Stimulated activated CD4-positive, alpha-beta T cell treated with anti-CD3 and anti-CD28 coated beads, Interleukin-4, amount 100 ng/mL, for 24 hours (primary cell): Measurements from ENCODE around the gene LIF.
A peak's percentile ranks its signal among the peaks of the same experiment; 100 is the strongest.

Experiments used
- DNase-seq: peaks from one replicate; pipeline ENCODE4 v3.0.0-alpha.2; 2020

LIF gene

DNA sequence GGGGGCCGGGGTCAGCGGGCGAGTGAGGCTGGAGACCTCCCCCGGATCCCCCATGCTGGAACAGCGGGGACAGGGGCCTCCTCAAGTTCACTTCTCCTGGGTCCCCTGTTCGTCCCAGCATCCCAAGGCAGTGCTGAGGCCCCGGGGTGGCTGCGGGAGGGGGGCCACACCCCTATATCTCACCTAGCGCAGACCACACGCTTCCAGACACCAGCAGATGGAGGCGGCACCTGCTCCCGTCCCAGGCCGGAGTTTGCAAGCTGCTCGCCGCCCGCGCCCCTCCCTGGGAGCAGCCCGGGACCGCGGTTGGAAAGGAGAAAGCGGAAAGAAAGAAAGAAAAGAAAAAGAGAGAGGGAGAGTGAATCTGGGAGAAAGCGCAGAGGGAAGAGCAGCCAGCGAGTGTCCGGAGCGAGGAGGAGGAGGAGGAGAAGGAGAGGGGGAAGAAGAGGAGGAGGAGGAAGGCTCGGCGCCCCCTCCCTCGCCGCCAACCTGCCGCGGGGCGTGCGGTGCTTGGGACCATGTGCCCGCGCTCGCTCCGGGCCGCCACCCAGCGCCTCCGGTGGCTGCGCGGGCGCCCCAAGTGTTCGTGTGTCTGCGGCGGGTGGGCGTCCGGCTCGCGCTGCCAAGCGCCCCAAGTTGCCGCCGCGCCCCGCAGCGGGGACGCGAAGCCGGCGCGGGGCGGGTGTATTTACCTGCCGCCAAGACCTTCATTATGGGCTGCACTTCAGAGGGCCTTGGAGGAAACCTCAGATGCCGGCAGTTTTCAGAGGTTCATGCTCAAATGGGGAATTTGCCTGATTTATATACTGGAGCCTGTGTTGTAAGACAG, at the start of gene LIF:
TSS of gene LIF (minus strand) at position 775 of the 829 bp plus-strand sequence. CDS start at position 711, 64 bp downstream.
- peak; percentile 64 for DNase-seq

DNA sequence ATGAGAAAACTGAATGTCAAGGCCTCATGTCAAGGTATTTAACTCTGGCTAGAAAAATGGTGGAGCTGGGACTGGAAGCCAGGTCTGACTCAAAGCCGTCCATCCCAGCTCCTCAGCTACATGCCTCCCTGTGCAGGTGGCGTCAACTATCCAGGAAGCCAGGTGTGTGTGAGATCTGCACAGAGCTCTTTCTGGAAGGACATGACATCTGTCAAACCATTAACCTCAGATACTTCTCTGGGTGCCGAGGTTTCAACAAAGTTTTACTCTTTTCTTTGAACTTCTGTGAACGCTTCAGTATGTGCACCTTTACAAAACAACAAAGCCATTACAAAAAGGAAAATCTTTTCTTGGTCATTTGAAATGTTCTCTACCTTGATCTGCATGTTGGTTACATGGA, 49.8 kb upstream of the LIF start:
- DNase-seq = no peak

DNA sequence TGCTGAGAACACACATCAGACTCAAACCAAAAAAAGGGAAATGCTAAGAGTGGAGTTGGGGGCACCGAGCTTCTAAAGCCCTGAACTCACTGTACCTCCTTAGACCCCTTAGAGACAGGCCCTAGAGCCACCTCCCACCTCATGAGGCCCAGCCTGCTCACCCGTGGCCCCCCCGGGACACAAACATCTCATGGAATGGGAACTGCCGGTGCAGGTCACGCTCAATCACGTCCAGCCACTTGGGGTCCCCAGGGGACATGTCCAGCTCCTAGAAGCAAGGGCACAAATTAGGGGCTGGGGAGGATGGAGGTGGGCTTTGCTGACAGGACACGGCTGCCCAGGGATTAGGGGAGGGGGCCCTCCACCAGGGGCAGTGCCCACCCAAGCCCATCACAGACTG, 49.0 kb upstream of the LIF start:
- DNase-seq = no peak

DNA sequence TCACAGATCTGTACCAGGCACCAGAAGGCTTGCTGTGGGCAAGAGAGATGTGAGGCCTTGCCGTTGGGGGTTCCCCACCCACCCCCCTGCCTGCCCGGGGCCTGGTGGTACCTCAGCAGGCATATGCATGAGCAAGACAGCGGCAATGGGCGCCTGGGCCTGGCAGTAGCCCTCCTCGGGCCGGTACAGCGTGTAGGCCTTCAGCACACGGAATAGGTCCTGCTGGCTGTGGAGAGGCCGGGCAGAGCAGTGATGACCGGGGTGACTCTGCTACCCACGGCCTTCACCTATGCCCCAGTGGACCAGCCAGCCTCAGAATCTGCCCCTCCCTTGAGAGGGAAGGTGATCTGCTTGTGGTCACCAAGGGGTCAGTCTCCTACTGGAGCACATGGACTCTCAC, 48.3 kb upstream of the LIF start:
- no peak for DNase-seq

DNA sequence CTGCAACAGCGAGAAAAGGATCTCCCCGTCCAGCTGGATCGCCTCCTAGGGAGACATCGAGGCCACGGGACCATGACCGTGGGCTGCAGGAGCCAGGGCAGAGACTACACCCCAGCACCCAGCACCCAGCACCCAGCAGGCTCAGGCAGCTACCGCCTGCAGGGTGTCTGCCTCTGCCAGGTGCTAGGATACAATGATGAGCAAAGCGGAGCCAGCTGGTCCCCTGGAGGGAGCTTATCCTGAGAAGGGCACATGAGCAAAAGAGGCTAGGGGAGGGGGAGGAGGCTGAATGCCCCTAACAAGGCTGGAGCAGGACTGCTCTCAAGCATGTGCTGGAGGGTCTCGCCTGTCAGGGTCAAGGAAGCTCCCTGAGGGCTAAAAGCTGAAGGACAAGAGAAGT, 47.5 kb upstream of the LIF start:
- no peak for DNase-seq

DNA sequence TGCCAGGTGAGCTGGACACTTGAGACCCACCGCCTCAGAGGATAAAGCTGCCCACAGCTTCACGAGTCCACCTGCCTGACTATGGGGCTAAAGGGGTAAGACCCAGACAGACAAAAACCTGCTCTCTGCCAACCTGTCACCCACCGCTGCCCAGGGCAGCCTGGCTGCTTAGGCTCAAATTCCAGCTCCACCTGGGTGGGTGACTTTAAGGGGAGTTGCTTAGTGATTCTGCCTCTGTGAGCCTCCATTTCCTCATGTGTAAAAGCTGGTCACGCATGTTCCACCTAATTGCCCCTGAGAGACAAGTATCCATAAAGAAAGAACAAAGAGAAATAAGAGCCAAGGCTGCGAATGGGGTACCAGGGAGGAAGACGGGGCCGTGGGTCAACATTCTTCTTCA, 46.5 kb upstream of the LIF start:
- no peak for DNase-seq

DNA sequence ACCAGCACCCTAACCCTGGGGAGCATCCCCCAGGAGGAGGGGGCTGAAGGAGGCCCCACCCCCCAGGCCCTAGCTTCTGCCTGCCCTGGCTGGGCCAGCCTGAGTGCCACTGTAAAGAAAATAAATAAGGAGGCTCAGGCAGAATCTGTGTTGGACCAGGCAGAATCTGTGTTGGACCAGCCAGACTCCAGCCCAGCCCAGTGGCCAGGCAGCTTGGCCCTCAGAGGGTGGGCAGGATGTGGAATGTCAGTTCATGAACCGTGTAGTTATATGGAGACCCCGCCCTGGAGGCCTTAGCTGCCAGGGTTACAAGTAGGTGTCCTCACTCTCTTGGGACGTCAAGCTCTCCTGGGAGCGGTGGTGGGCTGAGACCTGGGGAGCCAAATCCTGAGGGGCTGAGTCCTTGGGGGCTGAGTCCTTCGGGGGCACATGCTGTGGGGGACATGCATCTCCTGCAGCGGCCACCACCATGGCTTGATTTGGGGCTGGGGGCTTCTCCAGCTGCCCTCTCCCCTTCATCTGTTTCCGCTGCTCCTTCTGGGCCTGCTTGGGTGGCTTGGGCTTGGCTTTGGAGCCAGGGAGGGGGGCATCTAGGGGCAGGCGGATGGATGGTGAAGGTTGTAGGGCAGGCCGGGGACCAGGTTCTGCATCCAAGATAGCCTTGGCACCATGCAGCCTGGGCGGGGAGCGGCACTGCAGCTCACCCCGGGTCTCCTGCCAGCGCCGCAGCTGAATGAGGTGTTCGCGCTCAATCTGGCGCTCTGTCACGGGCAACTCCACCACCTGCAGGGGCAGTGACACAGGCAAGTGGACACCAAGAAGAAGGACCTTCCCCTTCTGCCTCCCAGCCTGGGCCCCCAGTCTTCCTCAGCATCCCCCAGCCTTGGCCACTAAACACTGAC, 45.8 kb upstream of the LIF start:
- DNase-seq = no peak

DNA sequence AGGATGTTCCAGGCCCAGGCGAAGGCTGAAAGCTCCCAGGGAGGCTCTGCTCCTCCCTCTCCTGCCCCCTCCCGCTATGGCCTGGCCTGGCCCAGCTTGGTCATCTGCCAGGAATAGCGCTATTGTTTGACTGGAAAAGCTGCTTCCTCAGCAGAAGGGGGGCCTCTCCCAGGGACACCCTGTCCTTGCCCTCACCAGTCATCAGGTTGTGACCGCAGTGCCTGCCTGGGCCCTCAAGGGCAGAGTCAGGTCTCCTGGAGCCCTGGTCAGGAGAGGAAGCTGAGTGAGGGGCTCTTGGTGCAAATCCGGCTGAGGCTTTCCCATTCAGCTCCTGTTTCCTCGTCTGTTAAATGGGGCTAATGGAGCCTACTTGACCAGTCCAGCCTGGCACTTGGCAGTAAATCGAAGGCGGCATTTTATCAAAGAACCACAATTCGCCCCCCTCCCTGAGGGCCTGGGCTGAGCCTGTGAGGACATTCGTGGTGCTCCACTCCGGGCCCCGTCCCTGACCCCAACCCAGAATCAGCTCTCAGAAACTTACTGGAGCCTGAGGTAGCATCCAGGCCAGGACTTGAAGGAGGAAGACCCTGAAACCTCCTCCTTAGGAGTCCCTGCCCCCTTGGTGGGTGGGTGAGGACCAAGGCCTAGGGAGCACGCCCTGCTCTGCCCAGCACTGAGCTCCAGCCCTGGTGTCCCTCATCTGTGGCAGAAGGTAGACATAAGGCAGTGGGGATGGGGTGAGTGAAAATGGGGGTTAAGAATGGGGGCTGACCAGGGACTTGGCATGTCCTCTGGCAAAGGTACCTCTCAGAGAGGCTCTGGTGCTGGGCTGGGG, 44.7 kb upstream of the LIF start:
- no peak for DNase-seq

DNA sequence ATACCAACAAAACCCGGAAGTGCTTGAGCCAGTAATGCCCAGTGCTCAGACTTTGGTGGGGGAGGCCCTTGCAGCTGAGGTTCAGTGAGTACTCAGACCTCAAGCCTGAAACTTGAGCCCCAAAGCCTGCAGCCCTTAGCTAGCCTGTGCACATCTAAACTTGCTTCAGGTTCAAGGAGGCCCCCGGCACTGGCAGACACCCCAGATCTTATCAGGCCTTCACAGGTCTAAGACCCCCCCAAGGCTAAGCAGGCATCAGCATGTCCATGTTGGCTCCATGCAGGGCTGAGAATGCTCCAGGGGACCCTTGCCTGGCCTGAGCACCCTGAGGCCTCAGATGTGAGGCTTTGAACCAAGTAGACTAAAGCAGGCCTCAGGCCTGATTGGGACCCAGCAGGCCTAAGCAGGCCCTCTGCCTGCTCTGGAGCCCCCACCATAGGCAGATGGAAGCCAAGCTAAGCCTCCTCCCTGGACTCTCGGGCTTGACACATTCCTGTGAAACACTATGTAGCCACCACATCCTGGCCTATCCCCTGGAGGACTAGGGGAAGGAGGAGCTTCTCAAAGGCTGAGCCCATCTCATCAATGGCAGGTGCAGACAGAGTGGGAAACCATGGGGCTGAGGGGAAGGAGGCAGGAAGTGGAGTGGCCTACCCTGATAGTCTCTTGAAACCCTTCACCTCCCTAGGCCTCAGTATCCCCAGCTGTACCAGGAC, 43.9 kb upstream of the LIF start:
- no peak for DNase-seq

DNA sequence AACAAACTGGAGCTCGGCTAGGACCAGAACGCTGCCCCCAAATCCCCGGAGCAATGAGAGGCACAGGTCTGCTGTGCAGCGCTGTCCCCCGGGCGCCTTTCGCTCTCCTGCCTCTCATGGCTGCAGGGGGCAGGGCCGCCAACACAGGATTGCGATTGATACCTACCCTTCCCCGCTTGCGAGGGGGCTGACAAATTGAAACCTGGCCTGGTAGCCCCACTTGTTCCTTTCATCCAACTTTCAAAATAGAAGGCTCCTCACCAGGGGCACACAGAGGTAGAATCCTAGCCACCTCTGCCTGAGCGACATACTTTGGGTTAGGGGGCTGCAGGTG, 43.4 kb upstream of the LIF start:
- no peak for DNase-seq

DNA sequence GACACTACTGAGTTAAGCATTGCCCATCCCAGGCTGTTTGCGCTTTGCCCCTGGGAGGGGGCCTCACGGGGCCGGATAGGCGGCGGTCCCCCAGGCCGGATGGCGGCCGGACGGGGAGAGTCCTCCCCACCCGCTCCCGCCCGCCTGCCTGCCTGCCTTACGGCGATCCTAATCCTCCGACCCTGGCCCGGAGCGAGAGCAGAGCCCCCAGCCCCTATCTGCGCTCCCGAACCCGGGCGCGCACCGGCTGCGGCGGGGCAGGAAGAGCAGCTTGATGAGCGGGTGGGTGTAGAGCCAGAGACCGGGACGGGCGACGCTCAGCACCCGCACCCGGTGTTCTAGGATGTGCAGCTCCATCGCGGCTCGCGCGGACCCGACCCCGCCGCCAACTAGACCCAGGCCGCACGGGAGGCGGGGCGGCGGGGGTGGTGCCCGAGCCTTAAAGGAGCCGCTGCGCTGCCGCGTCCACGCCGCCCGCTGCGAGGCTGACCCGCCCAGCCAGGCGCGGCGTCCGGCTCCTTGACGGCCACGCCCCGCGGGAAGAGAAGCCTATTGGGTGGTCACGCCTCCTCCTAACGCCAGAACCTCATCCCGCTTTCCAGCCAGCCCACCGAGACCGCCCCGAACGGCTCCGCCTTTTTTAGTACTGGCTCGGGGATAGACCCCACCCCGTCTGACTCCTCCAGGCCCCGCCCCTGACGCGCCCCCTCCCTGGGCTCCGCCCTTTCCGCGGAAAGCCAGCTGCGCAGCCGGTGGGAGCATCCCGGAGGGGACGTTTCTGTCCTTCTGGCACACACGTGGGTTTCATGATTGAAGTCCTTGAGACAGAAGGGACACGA, 42.8 kb upstream of the LIF start, which contains the start of gene CASTOR1:
TSS of gene CASTOR1 (minus strand) at position 365 of the 839 bp plus-strand sequence. CDS start at position 357, 8 bp downstream.
- DNase-seq = peak; percentile 91

DNA sequence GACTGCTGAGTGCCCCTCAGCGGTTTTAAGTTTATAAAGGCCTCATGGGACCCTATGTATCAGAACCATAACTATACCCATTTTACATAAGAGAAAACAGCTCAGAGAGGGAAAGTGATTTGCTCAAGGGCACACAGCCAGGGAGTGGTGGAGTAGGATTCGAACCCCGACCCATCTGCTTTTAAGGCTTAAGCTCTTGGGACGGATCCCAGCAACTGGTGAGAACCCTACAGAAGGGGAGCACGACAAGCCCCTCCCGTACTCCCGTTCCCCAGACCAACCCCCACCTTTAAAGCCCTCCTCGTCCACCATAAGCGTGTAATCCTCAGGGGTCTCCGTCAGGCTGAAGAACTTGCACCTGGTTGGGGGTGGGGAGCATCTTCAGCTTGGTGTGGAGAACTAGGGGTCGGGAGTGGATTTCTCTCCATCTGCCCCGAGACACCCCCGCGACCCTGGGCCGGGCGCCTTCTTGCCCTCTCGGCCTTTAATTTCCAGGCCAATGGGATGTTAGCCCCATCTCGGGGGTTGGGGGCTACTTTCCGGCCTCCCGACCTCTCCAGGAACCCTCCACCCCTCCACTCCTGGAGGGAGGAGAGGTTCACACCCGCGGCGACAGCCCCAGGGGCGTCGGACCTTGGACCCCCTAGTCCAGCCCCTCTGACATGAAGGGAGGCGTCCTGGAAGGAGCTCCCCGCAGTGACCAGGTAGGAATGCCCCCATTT, 42.0 kb upstream of the LIF start:
- no peak for DNase-seq

DNA sequence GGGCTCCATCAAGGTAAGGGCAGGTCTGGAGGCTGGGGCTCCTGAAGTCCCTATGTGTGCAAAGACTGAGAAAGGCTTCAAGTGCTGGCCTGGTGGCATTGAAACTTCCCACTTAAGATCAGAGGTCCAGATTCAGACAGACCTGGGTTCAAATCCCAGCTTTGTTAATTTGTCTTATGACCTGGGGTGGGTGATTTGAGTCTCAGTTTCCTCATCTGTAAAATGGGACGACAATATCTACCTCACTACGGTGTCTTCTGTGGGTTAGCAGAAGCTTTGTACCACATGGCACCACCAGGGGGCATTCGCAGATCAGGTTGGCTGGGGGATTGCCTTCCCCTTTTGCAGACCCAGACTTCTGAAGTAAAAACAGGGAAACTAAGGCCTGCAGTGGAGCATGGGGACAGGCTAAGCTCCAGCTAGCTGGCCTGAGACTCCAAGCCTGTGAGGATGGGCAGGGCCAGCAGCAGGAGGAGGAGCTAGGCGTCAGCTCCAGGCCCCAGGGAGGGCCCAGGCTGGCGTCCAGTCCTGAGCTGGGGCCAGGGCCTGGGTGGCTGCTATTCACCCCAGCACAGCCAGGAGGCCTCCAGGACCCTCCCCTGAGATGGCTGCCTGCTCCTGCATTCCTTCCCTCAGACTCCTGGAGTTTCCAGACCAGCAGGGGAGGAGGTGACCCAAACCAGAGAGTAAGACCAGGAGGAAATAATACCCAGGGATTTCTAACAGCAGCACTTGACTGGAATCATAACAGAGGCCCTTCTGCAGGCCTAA, 41.3 kb upstream of the LIF start:
- peak; percentile 91 for DNase-seq

DNA sequence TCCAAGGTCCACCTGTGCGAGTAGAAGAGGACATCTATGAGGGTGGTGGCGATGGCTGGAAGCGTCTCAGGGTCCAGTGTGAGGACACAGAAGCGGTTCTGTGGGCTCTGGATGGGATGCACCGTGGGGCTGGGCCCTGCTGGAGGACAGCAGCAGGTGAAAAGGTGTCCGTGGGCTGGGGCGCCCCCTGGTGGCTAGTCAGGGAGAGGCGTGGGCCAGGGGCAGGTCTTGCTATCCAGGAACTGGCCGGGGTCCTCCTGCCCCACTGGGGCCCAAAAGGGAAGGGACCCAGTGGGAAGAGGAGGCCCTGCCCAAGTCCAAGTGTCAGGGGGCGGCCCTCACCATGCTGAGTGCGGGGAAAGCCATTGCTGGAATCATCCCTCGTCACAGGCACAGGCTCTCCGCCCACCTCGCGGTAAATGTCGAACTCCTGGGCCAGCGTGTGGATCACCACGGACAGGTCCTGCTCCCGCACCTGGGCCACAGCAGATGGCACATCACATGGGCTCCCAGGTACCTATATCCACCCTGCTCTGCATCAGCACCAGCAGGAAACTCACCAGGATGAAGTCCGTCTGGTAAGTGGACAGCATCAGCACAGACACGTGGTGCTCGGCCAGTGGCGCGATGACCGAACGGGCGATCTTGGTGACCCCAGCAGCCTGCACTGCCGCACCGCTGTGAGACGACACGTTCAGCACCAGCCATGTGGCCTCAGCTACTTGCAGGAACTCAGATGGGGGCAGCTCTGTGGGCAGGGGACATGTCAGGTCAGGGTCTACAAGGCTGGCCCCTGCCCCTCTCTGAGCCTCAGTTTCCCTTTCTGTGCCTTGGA, 40.5 kb upstream of the LIF start:
- peak; percentile 90 for DNase-seq

DNA sequence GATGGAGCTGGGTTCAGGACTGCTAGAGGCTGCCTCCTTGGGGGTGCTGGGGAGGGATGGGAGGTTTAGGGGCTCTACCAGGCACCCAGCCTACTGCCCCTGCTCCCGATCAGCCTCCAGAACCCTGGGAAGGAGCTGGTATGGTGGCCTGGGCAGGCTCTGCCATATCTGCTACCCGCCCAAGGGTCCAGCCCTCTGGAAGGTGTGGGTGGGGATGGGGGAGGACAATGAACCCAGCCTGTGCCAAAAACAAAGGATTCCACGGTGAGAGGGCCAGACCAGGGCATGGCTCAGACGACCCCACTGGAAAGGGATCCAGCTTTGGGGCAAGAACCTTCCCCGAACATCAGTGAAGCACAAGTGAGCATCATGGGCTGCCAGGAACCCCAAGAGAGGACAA, 39.8 kb upstream of the LIF start:
- no peak for DNase-seq

DNA sequence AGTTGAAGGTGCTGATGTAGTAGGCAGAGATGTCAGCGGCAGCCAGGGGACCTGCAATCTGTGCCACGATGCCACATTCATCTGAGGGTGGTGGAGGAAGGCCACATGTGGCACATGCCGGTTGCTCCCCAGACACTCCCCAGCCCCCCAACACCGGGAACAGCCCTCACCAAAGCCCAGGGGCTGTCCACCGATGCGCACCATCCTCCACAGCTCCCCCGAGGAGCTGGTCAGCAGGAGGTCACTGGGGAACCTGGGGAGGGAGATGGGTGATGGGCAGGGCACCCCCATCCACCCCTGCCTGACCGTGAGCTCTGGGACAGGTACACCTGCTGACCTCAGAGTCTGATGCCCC, 39.3 kb upstream of the LIF start:
- DNase-seq = no peak

DNA sequence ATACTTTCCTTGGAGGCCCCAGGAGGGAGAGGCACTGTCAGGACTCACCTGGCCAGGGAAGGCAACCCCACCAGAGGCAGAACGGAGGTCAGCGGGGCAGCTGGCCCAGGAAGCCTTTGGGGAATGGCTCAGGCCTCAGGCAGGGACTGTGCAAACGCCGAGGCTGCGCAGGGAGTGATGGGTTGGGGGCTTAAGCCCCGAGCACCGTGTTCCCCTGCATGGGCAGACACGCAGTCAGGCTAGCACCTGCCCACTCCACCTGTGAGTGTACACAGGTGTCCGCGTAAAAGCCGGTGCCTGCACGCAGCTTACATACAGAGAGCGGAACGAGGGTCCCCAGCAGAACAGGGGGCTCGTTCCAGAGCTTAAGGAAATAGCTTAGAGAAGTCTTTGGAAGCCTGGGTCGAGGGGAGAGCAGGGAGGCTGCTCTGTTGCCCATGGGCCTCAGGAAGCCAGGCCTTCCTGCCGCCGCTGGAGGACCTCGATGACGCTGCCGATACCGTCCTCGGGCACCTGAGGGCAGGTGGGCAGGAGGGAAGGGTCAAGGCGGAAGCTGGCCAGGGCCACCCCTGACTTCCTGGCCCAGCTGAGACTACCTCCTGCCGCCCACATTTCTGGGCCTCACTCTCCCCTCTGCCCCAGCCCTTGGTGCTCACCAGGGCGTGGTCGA, 38.8 kb upstream of the LIF start:
- no peak for DNase-seq

DNA sequence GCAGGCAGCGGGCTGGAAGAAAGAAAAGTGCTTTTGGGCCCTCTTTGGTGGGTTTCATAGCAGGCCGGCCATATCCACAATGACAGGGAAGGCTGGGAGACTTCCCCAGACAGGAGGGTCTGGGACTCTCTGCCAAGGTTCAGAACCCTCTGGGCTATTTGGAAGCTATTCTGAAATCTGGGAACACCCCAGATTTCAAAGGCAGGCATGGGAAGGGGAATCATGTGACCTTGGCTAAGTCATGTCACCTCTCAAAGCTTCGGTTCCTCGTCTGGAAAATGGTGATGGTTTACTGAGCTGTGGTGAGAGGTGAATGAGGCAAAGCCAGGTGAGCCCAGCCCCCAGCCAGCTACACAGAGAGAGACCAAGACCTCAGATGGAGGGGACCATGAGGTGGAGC, 38.1 kb upstream of the LIF start:
- no peak for DNase-seq

DNA sequence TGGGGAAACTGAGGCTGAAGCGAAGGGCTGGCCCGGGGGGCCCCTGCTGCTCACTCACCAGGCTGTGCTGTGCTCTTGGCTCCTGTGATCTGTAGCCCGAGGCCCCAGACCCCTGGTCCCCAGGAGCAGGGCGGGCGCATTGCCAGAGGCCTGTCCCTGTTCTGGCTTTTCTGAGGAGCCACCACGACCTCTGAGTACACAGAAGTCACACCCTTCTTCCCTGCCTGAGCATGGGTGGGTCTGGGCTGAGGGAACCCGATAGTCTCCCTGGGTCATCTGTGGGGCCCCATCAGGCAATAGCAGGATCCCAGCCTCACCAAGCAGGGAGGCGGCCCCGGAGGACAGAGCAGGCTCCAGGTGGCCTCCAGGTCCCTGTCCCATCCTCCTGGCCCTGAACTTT, 37.6 kb upstream of the LIF start:
- DNase-seq = no peak
